ENCODE results near the gene FARS2. TPM values are rescaled to one million over a fixed set of nuclear protein-coding genes. Genes with fewer than 3 reads are reported as not detected.

The FARS2 gene
- polyA plus RNA-seq, 2 donors = 5.0 to 10.5 TPM

GRCh38 chr6:5422321-5422915 is 161.1 kb downstream of the FARS2 start:
- Histone ChIP-seq H3K4me3 (ENCODE audit: low read depth in 1 of 2, low read length in 2 of 2) (no peak overlapping the region), H3K9me3 (ENCODE audit: control insufficient read depth in 2 of 2, insufficient read depth in 1 of 2, low read depth in 1 of 2, low read length in 1 of 2) (no peaks in the 10 kb centered on the region), H3K4me1 (ENCODE audit: control insufficient read depth in 2 of 2, insufficient read depth in 2 of 2, low read length in 1 of 2) (no peaks in the 10 kb centered on the region), H3K27me3 (ENCODE audit: control insufficient read depth in 1 of 2, insufficient read depth in 2 of 2, low read length in 2 of 2) (no peaks in the 10 kb centered on the region), H3K27ac (ENCODE audit: low read depth in 2 of 2, low read length in 1 of 2) (no peak overlapping the region), H3K36me3 (ENCODE audit: control insufficient read depth in 2 of 2, insufficient read depth in 2 of 2, low read length in 1 of 2) (no peaks in the 10 kb centered on the region)
- WGBS, 2 donors = 77 to 78% methylated on average over 5 of the region's 5 CpGs

DNA sequence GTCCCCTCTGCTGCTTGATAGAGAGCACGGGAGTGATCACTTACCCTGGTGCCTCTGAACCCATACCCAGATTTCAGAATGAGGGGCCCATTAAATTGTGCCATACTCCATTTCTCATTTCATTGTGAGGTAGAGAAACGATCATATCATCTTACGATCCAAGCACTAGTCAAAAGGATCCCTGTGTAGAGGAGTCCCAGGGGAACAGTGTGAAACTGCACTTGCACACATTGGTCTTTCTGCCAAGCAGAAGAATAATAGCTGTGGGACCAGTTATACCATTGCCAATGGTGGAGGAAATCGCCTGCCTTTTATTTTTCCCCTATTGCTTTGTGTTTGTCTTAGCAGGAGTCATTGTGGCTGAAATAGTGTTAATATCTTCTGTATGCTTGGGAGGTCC is 161.9 kb downstream of the FARS2 start:
- Histone ChIP-seq H3K4me3 (ENCODE audit: low read depth in 1 of 2, low read length in 2 of 2) (no peak overlapping the region), H3K4me1 (ENCODE audit: control insufficient read depth in 2 of 2, insufficient read depth in 2 of 2, low read length in 1 of 2) (no peaks in the 10 kb centered on the region), H3K9me3 (ENCODE audit: control insufficient read depth in 2 of 2, insufficient read depth in 1 of 2, low read depth in 1 of 2, low read length in 1 of 2) (no peaks in the 10 kb centered on the region), H3K27ac (ENCODE audit: low read depth in 2 of 2, low read length in 1 of 2) (no peak overlapping the region), H3K27me3 (ENCODE audit: control insufficient read depth in 1 of 2, insufficient read depth in 2 of 2, low read length in 2 of 2) (no peaks in the 10 kb centered on the region), H3K36me3 (ENCODE audit: control insufficient read depth in 2 of 2, insufficient read depth in 2 of 2, low read length in 1 of 2) (no peaks in the 10 kb centered on the region)
- WGBS, 2 donors = 95% methylated on average over 4 of the region's 4 CpGs

DNA sequence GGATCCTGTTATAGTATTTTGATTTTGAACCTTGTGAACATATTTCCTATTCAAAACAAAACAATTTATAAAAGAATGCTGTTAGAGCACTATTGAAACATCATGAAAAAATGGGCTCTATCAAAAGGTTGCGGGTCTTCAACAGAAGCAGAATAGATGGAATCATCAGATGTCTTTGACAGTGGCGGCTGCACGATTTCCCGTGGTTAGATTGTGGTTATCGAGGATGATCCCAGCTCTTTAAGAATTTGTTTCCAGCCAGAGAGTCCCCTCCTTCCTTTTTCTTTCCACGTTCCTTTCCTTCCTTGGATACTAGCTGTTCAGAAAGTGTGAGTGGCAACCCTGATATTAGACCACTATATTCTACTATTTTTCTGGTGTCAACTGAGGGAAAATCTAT is 163.4 kb downstream of the FARS2 start:
- Histone ChIP-seq H3K36me3 (ENCODE audit: control insufficient read depth in 2 of 2, insufficient read depth in 2 of 2, low read length in 1 of 2) (no peaks in the 10 kb centered on the region), H3K9me3 (ENCODE audit: control insufficient read depth in 2 of 2, insufficient read depth in 1 of 2, low read depth in 1 of 2, low read length in 1 of 2) (no peaks in the 10 kb centered on the region), H3K4me1 (ENCODE audit: control insufficient read depth in 2 of 2, insufficient read depth in 2 of 2, low read length in 1 of 2) (no peaks in the 10 kb centered on the region), H3K4me3 (ENCODE audit: low read depth in 1 of 2, low read length in 2 of 2) (no peak overlapping the region), H3K27me3 (ENCODE audit: control insufficient read depth in 1 of 2, insufficient read depth in 2 of 2, low read length in 2 of 2) (no peaks in the 10 kb centered on the region), H3K27ac (ENCODE audit: low read depth in 2 of 2, low read length in 1 of 2) (no peak overlapping the region)
- 91 to 94% methylated on average over 6 of the region's 6 CpGs for WGBS, 2 donors

DNA sequence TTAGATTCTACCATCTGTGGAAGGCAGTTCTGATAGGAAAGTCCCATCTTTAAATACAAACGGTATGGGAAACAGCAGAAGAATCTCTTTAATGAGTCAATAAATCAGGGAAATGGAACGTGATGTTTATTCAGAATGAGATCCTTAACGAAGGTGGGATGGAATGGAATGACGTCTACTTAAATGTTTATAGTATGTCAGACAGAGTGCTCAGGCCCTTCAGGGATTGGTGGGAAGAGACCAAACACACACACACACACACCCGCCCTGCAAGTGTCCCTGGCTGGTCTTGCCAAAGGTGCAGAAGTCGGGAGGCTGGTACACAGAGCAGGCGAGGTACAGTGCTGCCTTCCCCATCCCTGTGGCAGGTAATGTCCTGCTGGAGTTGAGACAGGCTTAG is 164.0 kb downstream of the FARS2 start:
- WGBS, 2 donors = 78 to 83% methylated on average over 7 of the region's 7 CpGs
- H3K4me1 ChIP-seq (ENCODE audit: control insufficient read depth in 2 of 2, insufficient read depth in 2 of 2, low read length in 1 of 2) = no peaks in the 10 kb centered on the region

GRCh38 chr6:5425797-5426196 is 164.5 kb downstream of the FARS2 start:
- no peaks in the 10 kb centered on the region for H3K36me3 ChIP-seq (ENCODE audit: control insufficient read depth in 2 of 2, insufficient read depth in 2 of 2, low read length in 1 of 2)
- 66 to 87% methylated on average over 4 of the region's 4 CpGs for WGBS, 2 donors
- no peak overlapping the region for H3K27ac ChIP-seq (ENCODE audit: low read depth in 2 of 2, low read length in 1 of 2)
- no peaks in the 10 kb centered on the region for H3K9me3 ChIP-seq (ENCODE audit: control insufficient read depth in 2 of 2, insufficient read depth in 1 of 2, low read depth in 1 of 2, low read length in 1 of 2)
- H3K27me3 ChIP-seq (ENCODE audit: control insufficient read depth in 1 of 2, insufficient read depth in 2 of 2, low read length in 2 of 2) = no peaks in the 10 kb centered on the region
- no peaks in the 10 kb centered on the region for H3K4me1 ChIP-seq (ENCODE audit: control insufficient read depth in 2 of 2, insufficient read depth in 2 of 2, low read length in 1 of 2)
- no peak overlapping the region for H3K4me3 ChIP-seq (ENCODE audit: low read depth in 1 of 2, low read length in 2 of 2)

More for the DNA sequence above, 164.0 kb downstream of the FARS2 start:
- no peaks in the 10 kb centered on the region for H3K9me3 ChIP-seq (ENCODE audit: control insufficient read depth in 2 of 2, insufficient read depth in 1 of 2, low read depth in 1 of 2, low read length in 1 of 2)
- H3K4me3 ChIP-seq (ENCODE audit: low read depth in 1 of 2, low read length in 2 of 2) = no peak overlapping the region
- H3K36me3 ChIP-seq (ENCODE audit: control insufficient read depth in 2 of 2, insufficient read depth in 2 of 2, low read length in 1 of 2) = no peaks in the 10 kb centered on the region
- no peak overlapping the region for H3K27ac ChIP-seq (ENCODE audit: low read depth in 2 of 2, low read length in 1 of 2)
- no peaks in the 10 kb centered on the region for H3K27me3 ChIP-seq (ENCODE audit: control insufficient read depth in 1 of 2, insufficient read depth in 2 of 2, low read length in 2 of 2)

- Histone ChIP-seq H3K4me3 (ENCODE audit: low read depth in 1 of 2, low read length in 2 of 2) (no peak overlapping the region), H3K9me3 (ENCODE audit: control insufficient read depth in 2 of 2, insufficient read depth in 1 of 2, low read depth in 1 of 2, low read length in 1 of 2) (no peaks in the 10 kb centered on the region), H3K4me1 (ENCODE audit: control insufficient read depth in 2 of 2, insufficient read depth in 2 of 2, low read length in 1 of 2) (no peaks in the 10 kb centered on the region), H3K27me3 (ENCODE audit: control insufficient read depth in 1 of 2, insufficient read depth in 2 of 2, low read length in 2 of 2) (no peaks in the 10 kb centered on the region), H3K36me3 (ENCODE audit: control insufficient read depth in 2 of 2, insufficient read depth in 2 of 2, low read length in 1 of 2) (no peaks in the 10 kb centered on the region), H3K27ac (ENCODE audit: low read depth in 2 of 2, low read length in 1 of 2) (no peak overlapping the region)
- 74 to 81% methylated on average over 5 of the region's 5 CpGs for WGBS, 2 donors
Measured at GRCh38 chr6:5427586-5427985, 166.3 kb downstream of the FARS2 start.

- no peak overlapping the region for H3K4me3 ChIP-seq (ENCODE audit: low read depth in 1 of 2, low read length in 2 of 2)
- 95 to 98% methylated on average over 1 of the region's 1 CpG for WGBS, 2 donors
- no peaks in the 10 kb centered on the region for H3K27me3 ChIP-seq (ENCODE audit: control insufficient read depth in 1 of 2, insufficient read depth in 2 of 2, low read length in 2 of 2)
- H3K4me1 ChIP-seq (ENCODE audit: control insufficient read depth in 2 of 2, insufficient read depth in 2 of 2, low read length in 1 of 2) = no peaks in the 10 kb centered on the region
- no peaks in the 10 kb centered on the region for H3K36me3 ChIP-seq (ENCODE audit: control insufficient read depth in 2 of 2, insufficient read depth in 2 of 2, low read length in 1 of 2)
- H3K9me3 ChIP-seq (ENCODE audit: control insufficient read depth in 2 of 2, insufficient read depth in 1 of 2, low read depth in 1 of 2, low read length in 1 of 2) = no peaks in the 10 kb centered on the region
- no peak overlapping the region for H3K27ac ChIP-seq (ENCODE audit: low read depth in 2 of 2, low read length in 1 of 2)
Measured at GRCh38 chr6:5433324-5433723, 172.0 kb downstream of the FARS2 start.

DNA sequence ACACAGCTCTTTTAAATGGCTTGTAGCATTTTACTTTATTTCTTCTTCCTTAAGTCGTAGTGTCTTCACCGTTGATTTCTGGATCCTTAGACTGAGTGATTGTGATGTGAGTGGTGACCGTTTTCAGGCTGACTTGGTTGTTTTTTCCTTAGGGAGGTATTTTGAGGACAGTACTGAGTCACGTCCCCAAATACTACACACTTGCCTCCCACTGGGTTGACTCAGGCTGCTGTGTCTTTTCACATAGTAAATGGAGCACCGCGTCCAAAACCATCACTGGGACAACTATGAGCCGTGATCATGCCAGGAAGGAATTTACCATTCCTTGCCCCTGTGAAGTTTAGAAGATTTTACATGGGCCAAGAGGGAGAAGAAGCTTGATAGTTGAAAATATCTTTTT is 174.1 kb downstream of the FARS2 start:
- H3K9me3 ChIP-seq (ENCODE audit: control insufficient read depth in 2 of 2, insufficient read depth in 1 of 2, low read depth in 1 of 2, low read length in 1 of 2) = no peaks in the 10 kb centered on the region
- H3K4me3 ChIP-seq (ENCODE audit: low read depth in 1 of 2, low read length in 2 of 2) = no peak overlapping the region
- no peak overlapping the region for H3K27ac ChIP-seq (ENCODE audit: low read depth in 2 of 2, low read length in 1 of 2)
- no peaks in the 10 kb centered on the region for H3K27me3 ChIP-seq (ENCODE audit: control insufficient read depth in 1 of 2, insufficient read depth in 2 of 2, low read length in 2 of 2)
- H3K36me3 ChIP-seq (ENCODE audit: control insufficient read depth in 2 of 2, insufficient read depth in 2 of 2, low read length in 1 of 2) = no peaks in the 10 kb centered on the region
- 89 to 90% methylated on average over 7 of the region's 7 CpGs for WGBS, 2 donors
- H3K4me1 ChIP-seq (ENCODE audit: control insufficient read depth in 2 of 2, insufficient read depth in 2 of 2, low read length in 1 of 2) = no peaks in the 10 kb centered on the region

DNA sequence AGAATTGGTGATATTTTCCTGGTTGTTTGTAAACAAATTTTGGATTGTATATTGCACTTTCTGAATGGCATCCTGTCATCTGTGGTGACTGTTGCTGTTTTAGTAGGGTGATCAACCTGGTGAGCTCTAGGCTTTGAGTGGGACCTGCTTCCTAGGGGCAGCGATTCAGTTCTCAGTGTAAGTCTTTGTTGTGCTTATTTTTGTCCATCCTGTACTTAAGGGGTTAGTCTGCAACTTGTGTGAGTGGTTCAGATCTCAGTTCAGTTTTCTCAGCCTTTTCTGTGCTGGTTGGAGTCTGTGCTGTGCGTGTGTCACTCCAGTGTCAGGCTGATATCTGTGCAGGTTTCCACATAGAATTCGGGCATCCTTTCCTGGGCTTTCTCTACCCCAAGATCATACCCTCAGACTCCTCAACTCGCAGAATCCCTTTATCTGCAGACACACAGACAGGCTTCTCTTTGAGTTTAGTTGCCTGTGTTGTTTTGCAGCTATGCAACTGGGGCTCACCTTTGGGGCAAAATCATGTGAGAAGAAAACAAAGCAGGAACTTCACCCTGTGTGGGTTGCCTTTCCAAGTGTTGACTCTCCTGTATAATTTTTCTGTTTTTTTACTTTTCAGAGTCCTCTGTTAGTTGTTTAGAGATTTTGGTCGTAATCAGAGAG is 177.7 kb downstream of the FARS2 start:
- WGBS, 2 donors = 71 to 78% methylated on average over 5 of the region's 5 CpGs
- Histone ChIP-seq H3K9me3 (ENCODE audit: control insufficient read depth in 2 of 2, insufficient read depth in 1 of 2, low read depth in 1 of 2, low read length in 1 of 2) (no peaks in the 10 kb centered on the region), H3K27me3 (ENCODE audit: control insufficient read depth in 1 of 2, insufficient read depth in 2 of 2, low read length in 2 of 2) (no peaks in the 10 kb centered on the region), H3K27ac (ENCODE audit: low read depth in 2 of 2, low read length in 1 of 2) (no peak overlapping the region), H3K36me3 (ENCODE audit: control insufficient read depth in 2 of 2, insufficient read depth in 2 of 2, low read length in 1 of 2) (no peaks in the 10 kb centered on the region), H3K4me1 (ENCODE audit: control insufficient read depth in 2 of 2, insufficient read depth in 2 of 2, low read length in 1 of 2) (no peaks in the 10 kb centered on the region), H3K4me3 (ENCODE audit: low read depth in 1 of 2, low read length in 2 of 2) (no peak overlapping the region)

- H3K36me3 ChIP-seq (ENCODE audit: control insufficient read depth in 2 of 2, insufficient read depth in 2 of 2, low read length in 1 of 2) = no peaks in the 10 kb centered on the region
- no peaks in the 10 kb centered on the region for H3K27me3 ChIP-seq (ENCODE audit: control insufficient read depth in 1 of 2, insufficient read depth in 2 of 2, low read length in 2 of 2)
- no peaks in the 10 kb centered on the region for H3K9me3 ChIP-seq (ENCODE audit: control insufficient read depth in 2 of 2, insufficient read depth in 1 of 2, low read depth in 1 of 2, low read length in 1 of 2)
- no peaks in the 10 kb centered on the region for H3K4me1 ChIP-seq (ENCODE audit: control insufficient read depth in 2 of 2, insufficient read depth in 2 of 2, low read length in 1 of 2)
- no peak overlapping the region for H3K4me3 ChIP-seq (ENCODE audit: low read depth in 1 of 2, low read length in 2 of 2)
- 58 to 69% methylated on average over 3 of the region's 3 CpGs for WGBS, 2 donors
- H3K27ac ChIP-seq (ENCODE audit: low read depth in 2 of 2, low read length in 1 of 2) = no peak overlapping the region
Measured at GRCh38 chr6:5439749-5440148, 178.4 kb downstream of the FARS2 start.

All from esophagus (tissue), 2 donors.